HepG2 (cell line): ENCODE measurements around the gene APBB3.

ENCODE experiments used
- BRF2 ChIP-seq: sonication (generic); formaldehyde crosslinking; IDR thresholded peaks from 2 replicates; pipeline ENCODE4 v1.8.1; 2022; ENCODE audit warnings: mild to moderate bottlenecking, missing genetic modification reagents
- CTCF ChIP-seq: sonication (generic); formaldehyde crosslinking; IDR thresholded peaks from 2 replicates; pipeline ENCODE4 v1.5.0; 2020; ENCODE audit warnings: mild to moderate bottlenecking, missing genetic modification reagents, moderate library complexity
- MYC ChIP-seq: sonication (generic); formaldehyde crosslinking; IDR thresholded peaks from 2 replicates; pipeline ENCODE4 v1.9.0; 2021; ENCODE audit warnings: missing genetic modification reagents, borderline replicate concordance
- POLR2A ChIP-seq, 2 experiments: IDR thresholded peaks; 2 replicates each; pipeline ENCODE4 v1.6.1; 2011; ENCODE audit warnings: low read depth in 2 of 2, low read length in 2 of 2, mild to moderate bottlenecking in 1 of 2, moderate library complexity in 1 of 2; ENCODE audit not compliant: insufficient read depth in 1 of 2
- POLR2AphosphoS5 ChIP-seq: IDR thresholded peaks from 2 replicates; pipeline ENCODE4 v1.6.1; 2012; ENCODE audit warnings: low read depth, low read length
- SMC3 ChIP-seq: IDR thresholded peaks from 2 replicates; pipeline ENCODE4 v1.6.1; 2011; ENCODE audit warnings: low read length, improper control_type of control experiment
- ZBTB8A ChIP-seq: sonication (generic); formaldehyde crosslinking; IDR thresholded peaks from 2 replicates; pipeline ENCODE4 v1.4.0; 2020; ENCODE audit warnings: mild to moderate bottlenecking, low read depth, missing genetic modification reagents, borderline replicate concordance
- ZNF143 ChIP-seq: sonication (generic); formaldehyde crosslinking; IDR thresholded peaks from 2 replicates; pipeline ENCODE4 v1.4.0; 2020; ENCODE audit warnings: missing genetic modification reagents
- ZNF776 ChIP-seq: sonication (generic); formaldehyde crosslinking; IDR thresholded peaks from 2 replicates; pipeline ENCODE4 v1.4.0; 2020; ENCODE audit warnings: mild to moderate bottlenecking, missing genetic modification reagents

- TF ChIP-seq ZBTB8A (CRISPR knock-in tag) (no peak), BRF2 (CRISPR knock-in tag) (no peak), MYC (CRISPR knock-in tag) (no peak), ZNF776 (CRISPR knock-in tag) (no peak), ZNF143 (CRISPR knock-in tag) (no peak), CTCF (CRISPR knock-in tag) (no peak), POLR2A (IDR thresholded peaks at IDR 0.05; ENCODE audit: insufficient read depth in 1 of 2, low read depth in 2 of 2, low read length in 2 of 2) (no peak), SMC3 (no peak), POLR2AphosphoS5 (no peak)
These were observed 5.7 kb upstream of the APBB3 start for GRCh38 chr5:140570058-140570457.
